ENCODE data around the gene MANSC4.

GRCh38 chr12:27824126-27824842, 44.2 kb upstream of the MANSC4 start:
- TF ChIP-seq EZH2 (IDR thresholded peaks at IDR 0.05) (no peak), POLR2AphosphoS5 (IDR thresholded peaks at IDR 0.05; ENCODE audit: borderline replicate concordance, low read depth, low read length) (no peak), FOXP2 (optimal IDR thresholded peaks at IDR 0.05; ENCODE audit: control extremely low read depth, extremely low read length, insufficient read depth) (no peak)

Measured in SK-N-MC (cell line).